GM18511 (cell line): ENCODE measurements around the gene SMAD4.
"Not testable (repeated sequence)": the region's sequence is repeated elsewhere in the genome, so short reads cannot be mapped to it uniquely, and the experiment has no call there.

Experiments used
- ATAC-seq: cut with Tn5 transposase; IDR thresholded peaks from one replicate; pipeline ENCODE4 v1.9.1; 2021; ENCODE audit warnings: mild to moderate bottlenecking, moderate library complexity; ENCODE audit not compliant: unreplicated experiment

Gene SMAD4

GRCh38 chr18:51068105-51068504, 38.1 kb downstream of the SMAD4 start:
- no peak for ATAC-seq

DNA sequence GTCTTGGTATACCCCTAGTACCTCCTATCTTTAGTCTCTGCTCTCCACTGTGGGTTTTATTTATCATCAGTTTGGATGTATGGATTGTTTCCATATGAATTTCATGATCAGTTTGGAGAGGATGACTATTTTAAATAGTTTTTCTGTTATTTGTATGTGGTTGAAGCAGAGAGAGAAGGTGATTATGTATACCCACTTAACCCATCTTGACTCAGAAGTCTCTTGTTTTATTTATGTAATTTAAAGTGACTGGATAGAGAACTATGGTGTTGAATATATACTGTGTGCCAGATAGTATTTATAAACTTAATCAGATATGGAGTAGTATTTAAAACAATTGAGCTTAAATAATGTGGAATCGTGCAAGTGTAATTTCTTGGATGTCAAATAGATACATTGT, 39.9 kb downstream of the SMAD4 start:
- no peak for ATAC-seq

GRCh38 chr18:51070545-51070944, 40.5 kb downstream of the SMAD4 start:
- ATAC-seq, result no peak

GRCh38 chr18:51072586-51073313, 42.7 kb downstream of the SMAD4 start:
- ATAC-seq, result no peak

- ATAC-seq, result peak; percentile 91
These were observed 44.6 kb downstream of the SMAD4 start for GRCh38 chr18:51074605-51075004.

GRCh38 chr18:51076503-51076902, 46.5 kb downstream of the SMAD4 start:
- no peak for ATAC-seq

GRCh38 chr18:51077217-51077616, 47.2 kb downstream of the SMAD4 start:
- ATAC-seq, result peak; percentile 74

GRCh38 chr18:51078026-51078425, 48.0 kb downstream of the SMAD4 start:
- no peak for ATAC-seq

- ATAC-seq, result peak; percentile 90
These were observed 52.7 kb downstream of the SMAD4 start for GRCh38 chr18:51082571-51083267.

DNA sequence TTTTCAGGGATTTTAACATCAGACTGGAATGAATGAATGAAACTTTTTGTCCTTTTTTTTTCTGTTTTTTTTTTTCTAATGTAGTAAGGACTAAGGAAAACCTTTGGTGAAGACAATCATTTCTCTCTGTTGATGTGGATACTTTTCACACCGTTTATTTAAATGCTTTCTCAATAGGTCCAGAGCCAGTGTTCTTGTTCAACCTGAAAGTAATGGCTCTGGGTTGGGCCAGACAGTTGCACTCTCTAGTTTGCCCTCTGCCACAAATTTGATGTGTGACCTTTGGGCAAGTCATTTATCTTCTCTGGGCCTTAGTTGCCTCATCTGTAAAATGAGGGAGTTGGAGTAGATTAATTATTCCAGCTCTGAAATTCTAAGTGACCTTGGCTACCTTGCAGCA, 53.4 kb downstream of the SMAD4 start:
- ATAC-seq, result no peak

DNA sequence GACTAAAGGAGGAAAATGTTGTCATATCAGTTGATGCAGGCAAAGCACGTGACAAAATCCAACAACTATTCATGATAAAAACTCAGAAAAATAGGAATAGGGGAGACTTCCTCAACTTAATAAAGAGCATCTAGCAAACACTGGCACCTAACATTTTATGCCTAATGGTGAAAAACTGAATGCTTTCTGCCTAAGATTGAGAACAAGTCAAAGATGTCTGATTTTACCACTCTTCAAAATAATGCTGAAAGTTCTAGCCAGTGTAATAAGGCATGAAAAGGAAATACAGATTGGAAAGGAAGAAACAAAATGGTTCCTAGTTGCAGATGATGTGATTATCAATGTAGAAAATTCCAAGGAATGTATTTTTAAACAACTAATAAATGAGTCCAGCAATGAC, 58.4 kb downstream of the SMAD4 start:
- no peak for ATAC-seq

- no peak for ATAC-seq
These were observed 59.7 kb downstream of the SMAD4 start for GRCh38 chr18:51089691-51090090.

GRCh38 chr18:51091270-51091669, 61.3 kb downstream of the SMAD4 start:
- ATAC-seq, result no peak

DNA sequence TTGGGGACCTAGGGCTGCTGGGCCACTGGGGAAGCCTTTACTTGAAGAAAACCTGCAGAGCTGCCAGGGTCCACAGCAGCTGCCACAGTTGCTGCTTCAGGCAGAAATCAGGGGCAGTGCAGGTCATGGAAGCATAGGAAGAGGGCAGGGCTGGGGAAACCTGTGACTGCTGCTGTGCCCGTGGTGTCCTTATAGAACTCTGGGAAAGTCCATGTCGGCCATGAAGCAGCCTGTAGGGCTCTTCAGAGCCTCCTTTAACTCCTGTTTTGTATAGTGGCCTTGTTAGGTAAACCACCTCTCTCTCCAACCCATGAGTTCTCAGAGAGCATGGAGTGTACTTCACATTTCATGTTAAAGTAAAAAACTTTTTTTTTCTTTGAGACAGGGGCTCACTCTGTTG, 62.1 kb downstream of the SMAD4 start:
- ATAC-seq, result no peak

- ATAC-seq, result not testable (repeated sequence)
These were observed 63.0 kb downstream of the SMAD4 start for GRCh38 chr18:51092967-51093366.

GRCh38 chr18:51097021-51097822, 67.2 kb downstream of the SMAD4 start:
- ATAC-seq, result peak; percentile 77

DNA sequence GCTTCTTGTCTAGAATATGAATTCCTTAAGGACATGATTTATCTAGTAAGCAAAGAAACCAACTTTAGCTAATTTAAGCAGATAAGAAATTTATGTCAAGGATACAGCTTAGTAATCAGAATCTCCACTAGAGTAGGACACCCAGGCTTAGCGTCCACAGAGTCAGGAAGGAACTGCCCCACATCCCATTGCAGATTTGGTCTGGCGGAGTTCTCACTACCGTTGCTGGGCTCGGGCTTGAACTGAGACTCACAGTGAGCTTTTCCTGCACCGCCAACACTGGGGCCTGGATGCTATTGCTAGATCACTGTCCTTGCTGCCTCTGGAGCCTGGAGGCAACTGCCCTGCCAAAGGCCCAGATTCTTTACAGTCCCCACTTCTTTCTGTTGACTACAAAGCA, 68.1 kb downstream of the SMAD4 start:
- ATAC-seq, result no peak

- no peak for ATAC-seq
These were observed 68.5 kb downstream of the SMAD4 start for GRCh38 chr18:51098513-51098912.

DNA sequence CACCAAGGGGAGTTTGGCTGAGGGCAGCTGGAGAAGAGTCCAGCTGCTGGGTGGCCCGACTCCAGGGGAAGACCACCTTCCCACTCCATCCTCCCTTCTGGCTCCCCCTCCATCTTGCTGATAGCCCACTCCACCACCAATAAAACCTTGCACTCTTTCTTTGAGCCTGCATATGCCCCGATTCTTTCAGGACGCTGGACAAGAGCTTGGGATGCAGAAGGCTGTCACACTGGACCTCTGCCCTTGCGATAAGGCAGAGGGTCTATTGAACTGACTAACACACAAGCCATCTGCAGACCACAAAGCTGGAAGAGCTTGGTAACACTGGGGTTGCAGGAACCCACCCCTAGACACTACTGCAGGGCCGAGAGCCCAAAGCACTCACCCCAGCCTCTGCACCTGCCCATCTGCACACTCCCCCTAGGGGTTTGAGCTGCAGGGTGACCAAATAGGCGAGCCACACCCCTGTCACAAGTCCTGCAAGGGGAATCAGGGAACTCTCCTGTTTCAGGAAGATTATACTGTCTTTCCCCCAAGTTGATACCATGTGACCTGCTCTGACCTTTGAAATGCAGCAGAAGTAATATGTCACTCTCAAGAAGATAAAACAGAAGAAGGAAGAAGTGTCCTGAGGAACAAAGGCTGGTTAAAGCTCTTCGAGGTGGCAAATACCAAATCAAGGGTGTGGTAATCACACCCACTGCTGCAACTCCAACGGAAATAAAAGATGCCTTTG, 70.5 kb downstream of the SMAD4 start:
- no peak for ATAC-seq

DNA sequence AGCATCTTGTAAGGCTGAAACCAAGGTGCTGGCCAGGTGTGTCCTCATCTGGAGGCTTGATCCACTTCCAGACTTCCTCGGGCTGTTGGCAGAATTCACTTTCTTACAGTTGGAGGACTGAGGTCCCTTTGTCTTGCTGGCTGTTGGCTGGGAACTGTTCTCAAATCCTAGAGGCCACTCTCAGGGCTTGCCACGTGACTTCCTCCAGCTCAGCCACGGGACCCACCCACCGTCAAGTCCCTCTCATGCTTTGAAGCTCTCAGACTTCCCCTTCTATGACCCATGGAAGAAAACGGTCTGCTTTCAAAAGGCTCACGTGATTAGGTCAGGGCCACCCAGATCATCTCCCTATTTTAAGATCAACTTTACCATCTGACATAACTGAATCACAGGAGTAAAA, 77.1 kb downstream of the SMAD4 start:
- no peak for ATAC-seq
